IMR-90 (cell line): ENCODE data around the gene MUC6. TPM values are rescaled to one million over a fixed set of nuclear protein-coding genes. Genes with fewer than 3 reads are reported as not detected.

Source experiments
- ATAC-seq: fragments of 200-7000 bp; cut with Tn5 transposase; 2 replicates; pipeline ENCODE4 v1.9.1; 2020; ENCODE audit warnings: low read depth, mild to moderate bottlenecking, moderate library complexity
- BruUV-seq: library from RNA; stranded (reverse); fragments of 400-500 nt; replicated peaks from 2 replicates; lab custom pipeline; 2021; lab: Mats Ljungman, UMichigan
- CTCF ChIA-PET: fragments of 300-600 bp; formaldehyde crosslinking; extraction: SDS; loops from one replicate; lab custom pipeline; 2021; ENCODE audit warnings: antibody characterized with exemption; lab: Yijun Ruan, JAX
- POLR2A ChIA-PET: fragments of 300-600 bp; sonication (Branson Sonifier 250); formaldehyde crosslinking; loops from one replicate; lab custom pipeline; 2022; ENCODE audit warnings: antibody characterized with exemption; ENCODE audit not compliant: unreplicated experiment; lab: Charles Lee
- DNase-seq: peaks from one replicate; pipeline ENCODE4 v3.0.0; 2013
- H2AFZ ChIP-seq: replicated peaks from 2 replicates; pipeline ENCODE3; 2013; ENCODE audit warnings: low read length, mild to moderate bottlenecking; ENCODE audit not compliant: poor library complexity
- H2AK5ac ChIP-seq: 2 replicates; pipeline ENCODE4 v1.6.1; 2013; ENCODE audit warnings: low read depth, low read length, inconsistent platforms
- H2AK9ac ChIP-seq: replicated peaks from 2 replicates; pipeline ENCODE3; 2013; ENCODE audit warnings: mild to moderate bottlenecking, low read depth, low read length, moderate library complexity; ENCODE audit not compliant: poor library complexity
- H2BK120ac ChIP-seq: 2 replicates; pipeline ENCODE4 v1.6.1; 2013; ENCODE audit warnings: low read depth, low read length, inconsistent platforms
- H2BK15ac ChIP-seq: 3 replicates; pipeline ENCODE4 v1.6.1; 2013; ENCODE audit warnings: low read depth, low read length, inconsistent platforms
- H2BK20ac ChIP-seq: 2 replicates; pipeline ENCODE4 v1.6.1; 2013; ENCODE audit warnings: low read depth, mild to moderate bottlenecking, inconsistent platforms, low read length, moderate library complexity
- H2BK5ac ChIP-seq: 2 replicates; pipeline ENCODE4 v1.6.1; 2013; ENCODE audit warnings: mild to moderate bottlenecking, low read depth, low read length, inconsistent platforms; ENCODE audit not compliant: poor library complexity, severe bottlenecking
- H3K14ac ChIP-seq: replicated peaks from 2 replicates; pipeline ENCODE4 v1.6.1; 2013; ENCODE audit warnings: low read depth, low read length, inconsistent platforms
- H3K18ac ChIP-seq: 2 replicates; pipeline ENCODE4 v1.6.1; 2013; ENCODE audit warnings: low read depth, low read length, control low read depth
- H3K23ac ChIP-seq: 2 replicates; pipeline ENCODE4 v1.6.1; 2013; ENCODE audit warnings: low read depth, low read length, inconsistent platforms
- H3K27ac ChIP-seq: 2 replicates; pipeline ENCODE4 v1.5.1; 2013; ENCODE audit warnings: mild to moderate bottlenecking, control low read depth, low read length; ENCODE audit not compliant: insufficient read depth
- H3K27me3 ChIP-seq: 2 replicates; pipeline ENCODE4 v1.6.1; 2013; ENCODE audit warnings: low read length; ENCODE audit not compliant: control insufficient read depth, insufficient read depth
- H3K36me3 ChIP-seq: 2 replicates; pipeline ENCODE4 v1.6.1; 2013; ENCODE audit warnings: low read length, mixed read lengths; ENCODE audit not compliant: control insufficient read depth, insufficient read depth
- H3K4ac ChIP-seq: 2 replicates; pipeline ENCODE4 v1.6.1; 2013; ENCODE audit warnings: low read depth, low read length, inconsistent platforms
- H3K4me1 ChIP-seq: 2 replicates; pipeline ENCODE4 v1.6.1; 2013; ENCODE audit warnings: low read length, mixed read lengths; ENCODE audit not compliant: control insufficient read depth, insufficient read depth
- H3K4me2 ChIP-seq: 2 replicates; pipeline ENCODE4 v1.6.1; 2013; ENCODE audit warnings: low read depth, mild to moderate bottlenecking, control low read depth, low read length, moderate library complexity
- H3K4me3 ChIP-seq: 2 replicates; pipeline ENCODE4 v1.5.1; 2013; ENCODE audit warnings: low read depth, mild to moderate bottlenecking, control low read depth, low read length, moderate library complexity; ENCODE audit not compliant: insufficient read depth
- H3K56ac ChIP-seq: 2 replicates; pipeline ENCODE4 v1.6.1; 2013; ENCODE audit warnings: low read length, inconsistent platforms; ENCODE audit not compliant: insufficient read depth; ENCODE audit errors: extremely low read depth
- H3K79me1 ChIP-seq, 2 experiments: 2 replicates each; pipeline ENCODE4 v1.6.1; 2013; ENCODE audit warnings: low read length in 2 of 2, inconsistent platforms in 1 of 2, low read depth in 1 of 2
- H3K9ac ChIP-seq: 2 replicates; pipeline ENCODE4 v1.6.1; 2013; ENCODE audit warnings: low read depth, low read length, control low read depth
- H3K9me1 ChIP-seq: 2 replicates; pipeline ENCODE4 v1.6.1; 2013; ENCODE audit warnings: low read length, inconsistent platforms; ENCODE audit not compliant: insufficient read depth
- H3K9me3 ChIP-seq: 2 replicates; pipeline ENCODE4 v1.6.1; 2013; ENCODE audit warnings: low read length; ENCODE audit not compliant: control insufficient read depth, insufficient read depth
- H4K20me1 ChIP-seq: 2 replicates; pipeline ENCODE4 v1.6.1; 2013; ENCODE audit warnings: low read length, inconsistent platforms; ENCODE audit not compliant: insufficient read depth
- H4K5ac ChIP-seq: 2 replicates; pipeline ENCODE4 v1.6.1; 2013; ENCODE audit warnings: mild to moderate bottlenecking, low read depth, low read length, control low read depth
- H4K8ac ChIP-seq, 2 experiments: 2 replicates each; pipeline ENCODE4 v1.6.1; 2013; ENCODE audit warnings: low read depth in 2 of 2, low read length in 2 of 2, control low read depth in 1 of 2, inconsistent platforms in 1 of 2
- H4K91ac ChIP-seq: 2 replicates; pipeline ENCODE4 v1.6.1; 2013; ENCODE audit warnings: low read depth, low read length, inconsistent platforms; ENCODE audit not compliant: insufficient read depth
- BHLHE40 ChIP-seq: fragments of 150-350 bp; IDR thresholded peaks from 2 replicates; pipeline ENCODE4 v1.6.1; 2016; ENCODE audit warnings: mild to moderate bottlenecking, low read depth, low read length
- CEBPB ChIP-seq: IDR thresholded peaks from 2 replicates; pipeline ENCODE4 v1.6.1; 2012; ENCODE audit warnings: low read depth, low read length, improper control_type of control experiment
- CHD1 ChIP-seq: IDR thresholded peaks from 2 replicates; pipeline ENCODE4 v1.6.1; 2012; ENCODE audit warnings: low read depth, low read length, improper control_type of control experiment
- CTCF ChIP-seq: conservative IDR thresholded peaks from 2 replicates; pipeline ENCODE4 v1.5.1; 2012; ENCODE audit warnings: mild to moderate bottlenecking, low read depth, low read length, improper control_type of control experiment
- ELK1 ChIP-seq: fragments of 150-350 bp; IDR thresholded peaks from 2 replicates; pipeline ENCODE4 v1.6.1; 2016; ENCODE audit warnings: low read depth, mild to moderate bottlenecking, low read length, moderate library complexity, borderline replicate concordance
- FOS ChIP-seq: fragments of 150-350 bp; IDR thresholded peaks from 2 replicates; pipeline ENCODE4 v1.6.1; 2016; ENCODE audit warnings: low read depth, low read length
- MAFK ChIP-seq: IDR thresholded peaks from 2 replicates; pipeline ENCODE4 v1.6.1; 2012; ENCODE audit warnings: low read depth, low read length, improper control_type of control experiment
- MAZ ChIP-seq: IDR thresholded peaks from 2 replicates; pipeline ENCODE4 v1.6.1; 2012; ENCODE audit warnings: low read depth, mild to moderate bottlenecking, low read length, improper control_type of control experiment, moderate library complexity, borderline replicate concordance
- MXI1 ChIP-seq: IDR thresholded peaks from 2 replicates; pipeline ENCODE4 v1.6.1; 2012; ENCODE audit warnings: low read depth, mild to moderate bottlenecking, low read length, moderate library complexity, borderline replicate concordance
- NFE2L2 ChIP-seq: fragments of 150-350 bp; IDR thresholded peaks from 2 replicates; pipeline ENCODE4 v1.6.1; 2016; ENCODE audit warnings: low read depth, mild to moderate bottlenecking, low read length
- POLR2A ChIP-seq: IDR thresholded peaks from 2 replicates; pipeline ENCODE4 v1.6.1; 2012; ENCODE audit warnings: mild to moderate bottlenecking, low read depth, low read length
- RAD21 ChIP-seq: IDR thresholded peaks from 2 replicates; pipeline ENCODE4 v1.6.1; 2012; ENCODE audit warnings: low read length, improper control_type of control experiment
- RCOR1 ChIP-seq: IDR thresholded peaks from 2 replicates; pipeline ENCODE4 v1.6.1; 2012; ENCODE audit warnings: mild to moderate bottlenecking, low read length, improper control_type of control experiment; ENCODE audit not compliant: insufficient replicate concordance
- RFX5 ChIP-seq: IDR thresholded peaks from 2 replicates; pipeline ENCODE4 v1.8.0; 2012; ENCODE audit warnings: low read depth, mild to moderate bottlenecking, low read length, moderate library complexity
- SMC3 ChIP-seq: fragments of 150-350 bp; IDR thresholded peaks from 2 replicates; pipeline ENCODE4 v1.6.1; 2016; ENCODE audit warnings: low read depth, mild to moderate bottlenecking, antibody characterized with exemption, low read length, moderate library complexity
- USF2 ChIP-seq: fragments of 150-350 bp; IDR thresholded peaks from 2 replicates; pipeline ENCODE4 v1.6.1; 2017; ENCODE audit warnings: mild to moderate bottlenecking, antibody characterized with exemption, low read length, low read depth
- WGBS, 2 experiments: methylation state at CpG; one replicate each; pipeline versions ENCODE4 v1.1.5 to v1.1.7; 2013; ENCODE audit warnings: missing lambda C conversion rate in 2 of 2; ENCODE audit not compliant: insufficient read length in 1 of 2; ENCODE audit errors: extremely low coverage in 2 of 2; 5-methylcytosine and 5-hydroxymethylcytosine counted together
- dilution Hi-C: fragments of 300-500 bp; cut with HindIII; formaldehyde crosslinking; loops from one replicate; pipeline ENCODE4 v1.14.3; 2018; ENCODE audit warnings: low sequenced_read_pairs; ENCODE audit not compliant: unreplicated experiment
- in situ Hi-C: fragments of 300-500 bp; cut with MboI; formaldehyde crosslinking; loops from 3 replicates; pipeline ENCODE4 v1.14.3; 2019; ENCODE audit warnings: low sequenced_read_pairs, inconsistent platforms, mixed read lengths
- intact Hi-C: fragments of 100-400 bp; cut with micrococcal nuclease; formaldehyde crosslinking; loops from 2 replicates; pipeline ENCODE4 v1.10.0; 2022
- polyA plus RNA-seq, 3 experiments: library from polyadenylated mRNA; depleted of rRNA; stranded (reverse); fragments of >200 nt; gene quantifications; 2 replicates each; pipeline ENCODE4 v1.2.3, GENCODE V29; 2012; ENCODE audit warnings: low replicate concordance in 1 of 3
- total RNA-seq: library from RNA; depleted of rRNA; stranded (reverse); fragments of >200 nt; gene quantifications from 2 replicates; pipeline ENCODE4 v1.2.3, GENCODE V29; 2012

The MUC6 gene
- total and polyA plus RNA-seq, 2 of the 4 experiments (the other 2 are of a cell fraction), result not detected

GRCh38 chr11:999009-999408, 37.5 kb downstream of the MUC6 start:
- Histone ChIP-seq H4K8ac (no peak overlapping the region), H3K14ac (no peak overlapping the region), H2AFZ (no peak overlapping the region), H4K20me1 (peaks cover 52% of the 10 kb centered on the region), H2BK15ac (no peak overlapping the region), H3K4me2 (no peak overlapping the region), H3K18ac (no peak overlapping the region), H3K9me1 (no peaks in the 10 kb centered on the region), H3K9me3 (no peaks in the 10 kb centered on the region), H3K27ac (no peak overlapping the region), H2BK20ac (no peak overlapping the region), H3K4me1 (no peaks in the 10 kb centered on the region), H3K36me3 (peaks cover 52% of the 10 kb centered on the region), H2BK5ac (no peak overlapping the region), H2AK9ac (no peak overlapping the region), H3K4me3 (no peak overlapping the region), H3K79me1 (peaks cover 6 to 52% of the 10 kb centered on the region in 2 experiments; a peak in 2 of 4 replicates), H3K56ac (no peak overlapping the region), H2BK120ac (no peak overlapping the region), H3K9ac (no peak overlapping the region), H2AK5ac (no peak overlapping the region), H4K5ac (no peak overlapping the region), H3K27me3 (no peaks in the 10 kb centered on the region), H4K91ac (no peak overlapping the region), H3K23ac (no peak overlapping the region), H3K4ac (no peak overlapping the region)
- intact Hi-C loops, result no loop called here
- in situ Hi-C loops, result no loop called here
- ChIA-PET POLR2A (no interaction called here), CTCF (no interaction called here)
- no peak for ATAC-seq
- no peak for DNase-seq
- WGBS, 2 experiments, result 82% methylated on average over 8 of the region's 10 CpGs; no CpG with 5 or more reads in 1 of the 2 experiments
- BruUV-seq, result no TSS peak
- dilution Hi-C loops, result no loop called here
- TF ChIP-seq NFE2L2 (no peak), MAFK (no peak), FOS (no peak), RCOR1 (no peak), BHLHE40 (no peak), ELK1 (no peak), RFX5 (no peak), USF2 (no peak), POLR2A (no peak), CHD1 (no peak), MAZ (no peak), CEBPB (no peak), RAD21 (no peak), MXI1 (no peak), SMC3 (no peak), CTCF (no peak)
